Lower leg skin (tissue), 3 donors: Measurements from ENCODE around the gene TMUB2.

Source experiments
- POLR2A ChIP-seq, 2 donors: fragments of 450-650 bp; IDR thresholded peaks; one replicate each; pipeline ENCODE4 v1.6.1; 2016 to 2017; ENCODE audit warnings: antibody characterized with exemption in 2 of 2, mild to moderate bottlenecking in 1 of 2, moderate library complexity in 1 of 2
- TF ChIP-seq, protein P1 (sequence below), 3 donors: fragments of 450-650 bp; IDR thresholded peaks; one replicate each; pipeline ENCODE4 v1.5.1; 2016; ENCODE audit warnings: antibody characterized with exemption in 3 of 3, mild to moderate bottlenecking in 3 of 3, moderate library complexity in 2 of 3

DNA sequence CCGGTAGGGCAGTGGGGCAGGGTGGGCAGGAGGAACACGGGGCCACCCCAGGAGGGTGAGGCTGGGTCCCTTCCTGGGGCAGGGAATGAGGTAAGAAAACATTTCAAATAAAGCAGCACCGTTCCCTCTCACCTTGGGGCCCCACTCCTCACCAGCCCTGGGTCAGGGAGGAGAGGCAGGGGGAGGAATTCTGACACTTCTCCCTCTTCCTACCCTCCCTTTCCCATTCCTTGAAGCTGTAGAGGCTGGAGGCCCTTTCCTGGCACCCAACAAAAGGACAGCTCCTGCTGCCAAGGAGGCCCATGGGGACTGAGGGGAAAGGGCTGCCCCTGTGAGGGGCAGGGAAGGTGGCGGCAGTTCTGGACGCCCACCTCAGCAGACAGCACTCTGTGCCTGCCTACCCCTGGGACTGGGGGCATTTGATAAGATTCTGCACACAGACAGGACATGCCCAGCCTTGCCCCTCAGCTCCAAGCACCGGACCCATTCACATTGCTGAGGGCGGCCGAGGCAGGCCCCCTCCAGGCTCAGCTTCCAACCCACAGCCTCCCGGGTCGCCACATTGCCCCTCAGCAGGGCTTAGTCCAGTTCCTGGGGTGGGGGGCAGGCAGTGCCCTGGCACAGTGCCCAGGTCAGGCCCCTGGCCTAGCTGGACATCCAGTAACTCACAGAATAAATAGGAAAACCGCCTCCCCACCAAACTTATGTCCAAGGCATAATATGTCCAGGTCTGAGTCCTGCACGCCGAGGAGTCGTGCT is 6.7 kb downstream of the TMUB2 start:
- TF ChIP-seq, protein P1, sequence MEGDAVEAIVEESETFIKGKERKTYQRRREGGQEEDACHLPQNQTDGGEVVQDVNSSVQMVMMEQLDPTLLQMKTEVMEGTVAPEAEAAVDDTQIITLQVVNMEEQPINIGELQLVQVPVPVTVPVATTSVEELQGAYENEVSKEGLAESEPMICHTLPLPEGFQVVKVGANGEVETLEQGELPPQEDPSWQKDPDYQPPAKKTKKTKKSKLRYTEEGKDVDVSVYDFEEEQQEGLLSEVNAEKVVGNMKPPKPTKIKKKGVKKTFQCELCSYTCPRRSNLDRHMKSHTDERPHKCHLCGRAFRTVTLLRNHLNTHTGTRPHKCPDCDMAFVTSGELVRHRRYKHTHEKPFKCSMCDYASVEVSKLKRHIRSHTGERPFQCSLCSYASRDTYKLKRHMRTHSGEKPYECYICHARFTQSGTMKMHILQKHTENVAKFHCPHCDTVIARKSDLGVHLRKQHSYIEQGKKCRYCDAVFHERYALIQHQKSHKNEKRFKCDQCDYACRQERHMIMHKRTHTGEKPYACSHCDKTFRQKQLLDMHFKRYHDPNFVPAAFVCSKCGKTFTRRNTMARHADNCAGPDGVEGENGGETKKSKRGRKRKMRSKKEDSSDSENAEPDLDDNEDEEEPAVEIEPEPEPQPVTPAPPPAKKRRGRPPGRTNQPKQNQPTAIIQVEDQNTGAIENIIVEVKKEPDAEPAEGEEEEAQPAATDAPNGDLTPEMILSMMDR (IDR thresholded peaks at IDR 0.05), result no peak
- no peak for TF ChIP-seq POLR2A (IDR thresholded peaks at IDR 0.05)
